ENCODE data around the gene DVL2.
"Not testable (repeated sequence)": the region's sequence is repeated elsewhere in the genome, so short reads cannot be mapped to it uniquely, and the experiment has no call there.

DVL2 gene

DNA sequence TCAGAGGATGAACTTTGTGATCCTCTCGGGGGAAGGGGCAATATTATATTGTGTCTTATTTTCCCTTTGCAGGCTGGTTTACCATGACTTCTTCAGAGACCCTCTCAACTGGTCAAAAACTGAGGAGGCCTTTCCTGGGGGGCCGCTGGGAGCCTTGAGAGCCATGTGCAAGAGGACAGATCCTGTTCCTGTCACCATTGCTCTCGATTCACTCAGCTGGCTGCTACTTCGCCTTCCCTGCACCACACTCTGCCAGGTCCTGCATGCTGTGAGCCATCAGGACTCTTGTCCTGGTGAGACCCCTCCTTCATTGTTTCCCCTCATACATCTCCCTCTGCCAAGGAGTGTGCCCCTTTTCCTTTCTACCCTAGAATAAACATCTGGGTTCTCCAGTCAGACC lies 20.2 kb upstream of the DVL2 start:
- DNase-seq, result no peak

DNA sequence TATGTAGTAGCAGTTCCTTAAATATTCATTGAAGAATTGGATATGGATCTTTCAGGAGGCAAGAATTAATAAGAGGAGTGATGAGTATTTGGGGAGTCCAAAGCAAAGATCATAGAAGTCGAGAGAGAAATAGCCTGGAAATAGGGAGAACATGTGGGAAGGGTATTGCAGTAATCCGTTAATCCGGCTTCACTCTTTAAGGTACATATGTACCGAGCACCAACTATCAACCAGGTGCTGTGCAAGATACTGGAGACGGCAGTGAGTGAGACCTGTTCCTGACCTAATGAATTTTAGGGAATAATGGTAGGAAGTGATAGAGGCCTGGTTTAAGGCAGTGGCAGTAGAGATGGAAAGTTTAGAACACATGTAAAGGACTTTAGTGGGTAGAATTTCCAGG lies 18.8 kb upstream of the DVL2 start:
- DNase-seq, result no peak

DNA sequence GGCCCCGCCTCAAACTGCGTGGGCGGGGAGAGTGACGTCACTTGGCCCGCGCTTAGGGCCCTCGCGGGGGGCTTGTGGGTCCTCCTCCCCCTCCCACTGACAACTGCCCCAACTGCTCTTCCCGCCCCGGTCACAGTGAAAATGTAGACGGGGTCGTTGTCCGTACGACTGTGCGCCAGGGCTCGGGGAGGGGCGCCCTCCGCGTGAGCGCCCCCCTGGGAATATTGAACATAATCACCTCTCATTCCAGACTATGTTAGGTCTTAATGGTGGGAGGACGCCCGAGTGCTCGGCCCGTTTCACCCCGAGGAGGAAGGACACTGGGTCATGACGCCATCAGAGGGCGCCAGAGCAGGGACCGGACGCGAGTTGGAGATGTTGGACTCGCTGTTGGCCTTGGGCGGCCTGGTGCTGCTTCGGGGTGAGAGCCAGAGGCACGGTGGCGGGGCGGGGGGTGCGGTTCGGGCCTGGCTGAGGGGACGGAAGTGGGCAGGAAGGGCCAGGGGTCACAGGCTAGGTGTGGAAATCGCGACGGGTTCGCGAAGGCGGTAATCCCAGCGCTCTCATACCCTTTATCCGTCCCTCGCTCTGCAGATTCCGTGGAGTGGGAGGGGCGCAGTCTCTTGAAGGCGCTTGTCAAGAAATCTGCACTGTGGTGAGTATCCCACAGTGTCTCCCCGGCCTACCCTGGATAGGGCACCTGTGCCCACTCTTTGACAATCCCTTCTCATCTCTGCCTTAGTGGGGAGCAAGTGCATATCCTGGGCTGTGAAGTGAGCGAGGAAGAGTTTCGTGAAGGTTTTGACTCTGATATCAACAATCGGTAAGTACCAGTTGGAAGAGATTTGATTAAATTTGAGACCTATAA lies 18.1 kb upstream of the DVL2 start, which contains the start of gene ELP5:
ELP5 (plus strand) TSS at position 40 of the 868 bp plus-strand sequence; CDS start at position 376, 336 bp downstream.
- DNase-seq, result peak; percentile 78 to 81

DNA sequence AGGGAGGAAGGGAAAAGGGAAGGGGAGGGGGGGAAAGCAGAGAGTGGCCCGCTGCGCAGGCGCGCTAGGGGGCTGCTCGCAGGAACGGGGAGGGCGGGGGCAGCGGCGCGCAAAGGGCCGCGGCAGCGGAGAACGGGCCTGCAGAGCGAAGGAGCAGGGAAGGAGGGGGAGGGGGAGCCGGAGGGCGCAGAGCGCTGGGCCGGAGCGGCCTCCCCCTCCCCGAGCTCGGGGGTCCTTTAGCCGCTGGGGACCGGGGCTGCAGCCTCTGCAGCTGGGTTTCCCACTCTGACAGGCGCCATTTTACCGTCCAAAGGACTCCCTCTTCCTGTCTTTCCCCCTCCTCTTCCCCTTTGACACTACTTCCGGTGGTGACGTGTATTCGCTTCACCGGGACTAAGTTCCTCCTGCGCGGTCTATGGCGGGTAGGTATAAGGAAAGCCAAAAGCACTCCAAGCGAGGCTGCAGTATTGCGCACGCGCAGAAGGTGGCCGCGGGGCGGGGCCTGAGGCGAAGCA lies 17.4 kb upstream of the DVL2 start, which contains the start of gene CTDNEP1:
CTDNEP1 (minus strand) TSS at position 74 of the 515 bp plus-strand sequence. CDS start 438 bp downstream, outside the sequence.
- peak; percentile 98 to 99 for DNase-seq

DNA sequence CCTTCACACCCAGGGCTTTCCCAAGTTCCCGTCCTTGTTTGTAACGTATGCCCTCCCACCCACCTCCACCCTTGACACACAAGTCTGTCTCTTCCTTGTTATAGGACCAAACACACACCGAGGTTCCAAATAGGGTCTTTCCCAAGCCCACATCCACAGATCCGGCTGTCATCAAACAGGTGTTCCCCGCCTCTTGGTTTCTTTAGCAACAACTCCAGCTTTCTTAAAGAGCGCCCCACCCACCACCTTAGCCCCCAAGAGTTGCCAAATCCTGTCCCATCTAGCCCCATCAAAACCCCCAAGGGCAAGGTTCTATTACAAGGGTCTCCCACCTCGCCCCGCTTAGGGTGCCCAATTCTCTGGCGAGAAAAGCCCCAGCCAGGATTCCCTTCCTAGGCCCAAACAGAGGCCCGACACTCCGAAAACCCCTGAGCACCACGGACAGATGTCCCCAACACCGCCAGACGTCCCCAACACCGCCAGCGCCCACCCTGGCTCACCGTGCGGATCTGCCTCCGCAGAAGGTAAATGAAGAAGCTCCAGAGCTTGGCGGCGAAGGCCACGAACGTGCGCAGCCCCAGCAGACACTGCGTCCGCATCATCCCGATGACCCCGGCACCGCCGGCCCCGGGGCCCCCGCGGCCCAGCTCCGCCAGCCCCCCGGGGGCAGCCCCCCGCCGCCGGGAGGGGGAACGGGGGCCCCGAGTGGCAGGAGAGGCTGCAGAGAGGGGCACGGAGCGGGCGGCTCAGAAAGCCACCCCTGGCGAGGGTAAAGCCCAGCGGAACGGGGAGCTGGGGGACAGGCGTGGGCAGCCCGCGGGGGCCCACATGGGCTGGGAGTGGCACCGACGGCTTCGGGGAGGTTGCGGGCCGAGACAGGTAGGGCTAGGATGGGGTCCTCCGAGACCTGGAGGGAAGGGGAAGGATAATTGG lies 16.6 kb upstream of the DVL2 start:
- no peak for DNase-seq

DNA sequence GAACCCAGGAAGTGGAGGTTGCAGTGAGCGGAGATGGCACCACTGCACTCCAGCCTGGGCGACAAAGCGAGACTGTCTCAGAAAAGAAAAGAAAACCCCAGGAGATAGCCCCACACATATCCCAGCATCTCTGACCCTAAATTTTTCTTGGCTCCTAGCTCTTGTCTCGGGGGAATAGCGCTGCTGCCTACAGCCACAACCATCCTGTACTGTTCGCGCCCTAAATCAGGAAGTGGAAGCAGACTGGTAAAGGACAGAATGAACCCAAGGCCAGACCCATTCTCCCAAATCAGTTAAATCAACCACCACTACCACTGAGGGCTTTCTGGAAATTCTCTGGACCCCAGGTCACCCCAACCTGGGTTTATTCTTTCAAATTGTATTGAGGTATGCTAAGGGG lies 15.5 kb upstream of the DVL2 start:
- DNase-seq, result no peak

DNA sequence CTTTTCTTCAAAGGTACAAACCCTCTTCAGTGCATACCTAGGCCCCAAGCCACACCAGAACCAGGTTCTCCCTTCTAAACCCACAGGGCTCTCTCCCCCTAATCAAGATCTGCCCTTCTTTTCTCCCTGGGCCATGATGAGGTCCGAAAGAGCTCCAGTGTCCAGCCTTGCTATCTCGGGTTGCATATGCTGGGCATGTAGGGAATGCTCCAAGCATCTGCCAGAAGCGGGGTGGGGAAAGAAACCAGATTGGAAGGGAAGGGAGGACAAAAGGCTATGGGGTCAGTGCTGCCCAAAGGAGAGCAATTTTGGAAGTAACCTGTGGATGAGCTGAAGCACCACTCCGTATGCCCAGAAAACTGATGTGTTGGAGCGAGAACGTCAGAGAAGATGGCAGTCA lies 14.9 kb upstream of the DVL2 start:
- no peak for DNase-seq

DNA sequence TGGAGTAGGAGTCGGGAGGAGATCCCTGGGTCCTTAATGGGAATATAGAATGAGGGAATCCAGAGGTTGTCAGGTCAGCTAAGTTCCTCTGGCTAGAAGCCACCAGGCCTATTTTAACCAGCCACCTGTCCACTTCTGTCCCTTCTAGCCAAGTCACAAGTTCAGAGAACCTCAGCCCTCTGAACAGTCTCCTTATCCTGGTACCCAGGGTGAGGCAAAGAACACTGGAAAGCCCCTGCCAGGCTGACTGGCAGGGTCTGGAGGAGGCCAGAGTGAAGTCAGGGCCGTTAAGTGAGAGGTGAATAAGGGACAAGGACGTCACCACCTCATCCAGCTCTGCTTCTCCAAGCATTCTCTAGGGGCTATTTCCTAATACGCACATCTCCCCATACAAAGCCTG lies 14.5 kb upstream of the DVL2 start:
- no peak for DNase-seq

DNA sequence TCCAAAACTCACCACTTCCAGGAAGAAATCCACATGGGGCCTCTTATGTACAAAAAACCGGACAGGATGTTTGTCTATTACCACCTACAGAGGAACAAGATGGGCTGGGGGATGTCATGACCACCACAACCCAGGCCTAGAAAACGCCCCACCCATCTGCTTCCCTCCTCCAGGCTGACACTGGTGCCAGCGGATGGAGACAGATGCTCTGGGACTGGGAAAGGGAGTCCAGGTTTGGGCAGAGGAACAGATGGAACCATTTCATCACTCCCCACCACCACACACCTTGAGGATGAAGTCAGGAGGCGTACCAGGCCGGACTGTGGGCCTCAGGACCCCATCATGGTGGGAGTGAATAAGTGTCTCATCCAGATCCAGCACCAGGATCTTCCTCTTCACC lies 12.5 kb upstream of the DVL2 start:
- DNase-seq, result no peak

DNA sequence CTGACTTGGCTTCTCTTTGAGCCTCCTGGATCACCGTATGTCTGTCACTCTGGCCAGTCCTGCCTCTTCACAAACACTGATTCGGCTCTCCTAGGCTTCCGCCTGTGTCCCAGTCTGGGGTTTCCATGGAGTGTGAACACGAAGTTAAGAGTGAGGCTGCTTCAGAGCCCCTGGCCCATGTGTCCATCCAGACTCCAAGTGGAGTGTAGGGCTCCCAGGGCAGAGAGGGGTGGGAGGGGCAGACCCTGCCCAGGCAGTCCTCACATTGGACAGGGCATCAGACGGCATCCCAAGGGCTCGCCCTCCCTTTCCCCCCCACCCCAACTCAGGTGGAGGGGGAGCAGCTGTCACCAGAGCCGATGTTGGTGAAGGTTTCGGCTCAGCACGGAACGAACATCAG lies 9.5 kb upstream of the DVL2 start:
- DNase-seq, result not testable (repeated sequence)

DNA sequence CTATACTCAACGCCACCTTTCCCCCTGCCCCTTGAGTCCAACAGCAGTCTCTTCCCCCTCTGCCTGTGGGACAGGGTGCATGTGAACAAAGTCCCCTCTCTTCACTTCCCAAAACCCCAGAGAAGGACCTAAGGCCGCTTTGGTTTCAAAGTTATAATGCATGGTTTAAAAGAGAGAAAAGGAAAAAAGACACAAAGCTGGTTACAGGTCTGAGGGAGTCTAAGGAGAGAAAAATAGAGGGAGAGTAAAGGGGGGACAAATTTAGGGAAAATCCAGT lies 9.1 kb upstream of the DVL2 start:
- no peak for DNase-seq

DNA sequence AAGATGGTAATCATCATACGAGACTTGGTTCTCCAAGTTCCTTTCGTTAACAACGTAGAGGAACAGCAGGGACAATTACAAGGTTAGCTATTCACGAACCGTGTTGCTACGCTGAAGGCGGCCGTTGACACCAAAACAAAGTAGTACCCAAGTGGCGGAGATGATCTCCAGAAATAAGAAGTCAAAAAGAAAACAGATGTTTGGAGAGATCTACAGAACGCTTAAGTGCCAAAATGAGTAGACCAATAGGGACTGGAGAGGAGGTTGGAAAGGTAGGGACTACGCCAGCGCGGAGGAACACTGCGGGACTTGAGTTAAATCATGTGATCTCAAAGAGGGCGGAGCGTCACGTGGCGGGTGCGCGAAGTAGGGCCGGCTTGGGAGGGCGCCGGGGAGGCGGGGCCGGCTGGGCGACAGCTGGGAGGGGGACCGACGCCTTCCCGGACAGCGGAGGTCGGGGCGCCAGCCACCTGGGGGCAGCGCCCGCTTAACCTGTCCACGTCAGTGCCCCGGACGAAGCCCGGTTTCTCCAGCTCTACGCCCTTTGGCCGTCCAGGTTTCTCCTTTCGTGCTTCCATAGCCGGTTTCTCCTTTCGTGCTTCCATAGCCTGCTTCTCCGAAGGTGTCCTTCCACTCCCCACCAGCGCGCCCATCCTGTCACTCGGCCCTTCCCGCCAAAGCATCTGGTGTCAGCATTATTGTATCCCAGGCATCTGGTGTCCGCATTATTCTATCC lies 8.6 kb upstream of the DVL2 start:
- DNase-seq, result peak; percentile 88 to 91

DNA sequence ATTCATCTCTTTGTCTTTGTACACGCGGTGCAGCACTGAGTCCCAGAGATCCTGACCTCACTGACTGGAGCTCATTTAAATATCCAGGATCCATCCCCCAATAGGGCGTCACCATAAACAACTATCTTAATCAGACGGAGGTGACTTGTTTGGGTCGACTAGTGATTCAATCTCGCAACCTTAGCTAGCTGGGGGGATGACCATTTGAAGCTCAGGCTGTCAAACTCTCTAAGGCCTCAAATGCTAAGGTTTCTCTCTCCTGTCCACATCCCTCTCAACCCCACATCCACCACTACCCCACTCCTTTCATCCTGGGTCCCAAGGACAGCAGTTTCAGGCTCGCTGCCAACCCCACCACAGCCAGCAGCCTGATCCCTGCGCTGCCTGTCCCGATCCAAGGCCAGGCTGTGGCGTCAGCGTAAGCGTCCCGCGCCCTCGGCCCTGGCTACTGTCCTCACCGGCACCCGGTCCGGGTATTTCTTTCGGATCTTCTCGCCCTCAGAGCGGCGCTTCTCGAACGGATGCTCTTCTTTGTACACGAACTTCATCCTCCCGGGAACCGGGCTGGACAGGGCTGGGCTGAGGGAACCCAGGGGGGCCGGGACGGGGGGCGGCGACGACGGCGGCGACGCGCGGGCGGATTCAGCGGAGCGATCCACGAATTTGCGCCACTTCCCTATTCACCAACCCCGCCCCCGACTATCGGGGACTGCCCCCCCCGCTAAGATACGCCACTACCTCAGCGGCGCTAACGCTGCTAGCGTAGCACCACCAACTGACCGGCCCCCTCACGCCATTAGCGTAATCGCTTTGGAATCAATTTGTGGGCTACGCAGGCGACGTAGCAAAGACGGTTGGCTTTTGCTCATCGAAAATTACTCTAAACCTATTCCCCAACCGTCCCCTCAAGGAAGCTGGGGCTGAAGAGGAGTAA lies 7.7 kb upstream of the DVL2 start, which contains the start of gene GABARAP:
GABARAP (minus strand) TSS at position 667 of the 934 bp plus-strand sequence; CDS start at position 548, 119 bp downstream.
- DNase-seq, result peak; percentile 89 to 92

DNA sequence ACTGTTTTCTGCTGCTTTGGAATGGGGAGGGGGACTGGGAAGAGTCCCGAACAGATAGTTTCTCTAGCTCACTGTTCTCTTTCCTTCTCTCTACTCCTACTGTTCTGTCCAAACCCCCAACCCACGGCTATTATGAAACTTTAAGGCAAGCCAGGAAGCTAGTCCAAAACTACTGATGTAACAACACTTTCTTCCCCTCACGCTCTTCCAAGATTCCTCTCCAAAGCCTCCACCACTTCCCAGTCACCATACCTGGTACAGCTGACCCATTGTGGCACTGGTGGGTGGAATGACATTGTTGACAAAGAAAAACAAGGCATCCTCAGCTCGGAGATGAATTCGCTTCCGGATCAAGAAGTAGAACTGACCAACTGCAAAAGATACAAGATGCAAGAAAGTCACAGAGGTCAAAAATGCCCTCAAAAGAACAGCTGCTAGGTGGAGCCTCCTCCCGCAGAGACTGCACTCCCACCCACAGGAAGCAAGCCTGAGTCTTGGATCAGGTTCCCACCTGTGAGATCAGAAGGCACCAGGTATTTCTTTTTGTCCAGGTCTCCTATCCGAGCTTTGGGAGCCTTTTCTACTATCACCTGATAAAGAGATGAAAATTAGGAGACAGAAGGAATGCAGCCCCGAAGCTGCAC lies 6.9 kb upstream of the DVL2 start:
- DNase-seq, result no peak

DNA sequence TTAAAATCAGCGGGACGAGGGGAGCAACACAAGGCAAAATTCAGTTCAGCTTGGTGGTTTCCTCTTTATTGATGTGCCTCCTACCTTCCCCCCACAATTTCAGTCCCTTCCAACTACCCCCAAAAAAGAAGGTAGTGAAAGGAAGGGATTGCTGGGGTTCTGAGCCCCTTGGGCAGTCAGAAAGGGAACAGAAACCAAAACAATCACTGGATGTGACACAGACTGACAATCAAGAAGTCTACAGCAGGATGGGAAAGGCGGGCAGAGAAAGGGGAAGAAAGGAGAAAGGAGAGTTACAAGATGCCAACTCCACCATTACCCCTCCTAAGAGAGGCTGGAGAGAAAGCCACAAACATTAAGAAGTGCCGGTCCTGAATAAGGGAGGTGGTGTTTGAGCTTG lies 6.1 kb upstream of the DVL2 start:
- no peak for DNase-seq

DNA sequence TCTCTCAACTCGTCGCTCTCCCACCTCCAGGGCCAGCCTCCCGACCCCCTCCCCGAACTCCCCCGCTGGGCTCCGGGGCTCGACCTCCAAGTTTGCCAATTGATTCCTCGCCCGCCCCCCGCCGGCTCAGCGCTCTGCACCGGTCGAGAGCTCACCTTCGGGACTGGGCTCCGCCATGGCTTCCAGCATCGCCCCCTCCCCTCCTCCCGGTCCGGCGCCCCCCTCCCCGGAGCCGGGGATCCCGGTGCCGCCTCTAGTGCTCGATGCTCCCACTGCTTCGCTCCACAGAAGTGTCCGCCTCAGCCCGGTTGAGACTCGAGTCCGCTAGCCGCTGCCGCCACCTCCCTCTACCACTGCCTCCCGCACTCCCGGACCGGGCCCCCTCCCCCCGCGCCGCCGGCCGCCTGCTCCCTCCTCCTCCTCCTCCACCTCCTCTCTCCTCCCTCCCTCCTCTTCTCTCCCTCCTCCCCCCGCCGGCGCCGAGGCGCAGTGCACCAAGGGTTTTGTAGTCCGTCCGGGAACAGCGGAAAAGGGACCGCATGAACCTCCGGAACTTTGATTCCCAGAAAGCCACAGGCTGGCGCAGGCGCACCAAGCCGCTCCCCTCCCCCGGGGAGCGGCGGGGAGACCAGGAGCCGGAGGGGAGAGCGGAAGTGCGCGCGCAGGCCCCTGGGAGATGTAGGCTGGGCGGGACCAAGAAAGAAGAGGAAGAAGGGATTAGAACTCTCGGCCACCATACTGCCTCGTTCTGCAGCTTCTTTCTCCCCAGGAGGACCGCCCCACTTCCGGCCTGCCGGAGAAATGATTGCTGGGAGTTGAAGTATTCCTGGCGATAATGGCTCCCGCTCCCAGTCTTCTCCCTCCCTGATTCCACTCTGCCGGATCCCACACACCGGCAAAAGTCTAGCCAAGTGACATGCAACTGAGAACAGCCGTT lies 5.0 kb upstream of the DVL2 start, which contains the start of gene PHF23:
PHF23 (minus strand) TSS at position 367 of the 937 bp plus-strand sequence; CDS start at position 189, 178 bp downstream.
- DNase-seq, result peak; percentile 95 to 99

DNA sequence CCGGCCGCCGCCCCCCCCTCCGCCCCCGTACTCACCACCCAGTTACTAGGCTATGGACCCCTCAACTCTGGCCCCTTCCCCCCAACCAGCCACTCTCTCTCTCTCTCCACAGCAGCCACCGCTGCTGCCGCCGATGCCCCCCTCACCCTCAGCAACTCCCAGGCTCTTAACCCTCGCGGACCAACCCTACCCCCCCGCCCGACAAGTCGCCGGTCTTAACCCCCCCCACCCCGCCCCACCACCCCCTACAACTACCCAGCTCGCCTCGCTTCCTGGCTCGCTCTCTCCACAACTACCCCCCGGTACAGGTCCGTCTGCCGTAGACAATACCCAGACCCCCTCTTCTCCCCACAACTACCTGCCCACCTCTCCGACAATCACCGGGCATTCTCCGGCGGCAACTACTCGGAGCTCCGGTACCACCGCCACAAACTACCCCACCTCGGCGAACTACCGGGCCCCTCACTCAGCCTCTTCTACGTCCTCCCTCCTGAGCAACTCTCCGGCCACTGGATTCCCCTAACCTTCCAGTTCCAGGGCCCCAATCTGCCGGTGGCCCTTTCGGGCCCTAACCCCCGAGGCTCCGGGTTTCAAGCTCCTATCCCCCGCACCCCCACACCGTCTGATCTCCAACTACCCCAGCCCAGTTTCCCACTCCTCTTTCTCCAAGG lies 4.2 kb upstream of the DVL2 start:
- no peak for DNase-seq

DNA sequence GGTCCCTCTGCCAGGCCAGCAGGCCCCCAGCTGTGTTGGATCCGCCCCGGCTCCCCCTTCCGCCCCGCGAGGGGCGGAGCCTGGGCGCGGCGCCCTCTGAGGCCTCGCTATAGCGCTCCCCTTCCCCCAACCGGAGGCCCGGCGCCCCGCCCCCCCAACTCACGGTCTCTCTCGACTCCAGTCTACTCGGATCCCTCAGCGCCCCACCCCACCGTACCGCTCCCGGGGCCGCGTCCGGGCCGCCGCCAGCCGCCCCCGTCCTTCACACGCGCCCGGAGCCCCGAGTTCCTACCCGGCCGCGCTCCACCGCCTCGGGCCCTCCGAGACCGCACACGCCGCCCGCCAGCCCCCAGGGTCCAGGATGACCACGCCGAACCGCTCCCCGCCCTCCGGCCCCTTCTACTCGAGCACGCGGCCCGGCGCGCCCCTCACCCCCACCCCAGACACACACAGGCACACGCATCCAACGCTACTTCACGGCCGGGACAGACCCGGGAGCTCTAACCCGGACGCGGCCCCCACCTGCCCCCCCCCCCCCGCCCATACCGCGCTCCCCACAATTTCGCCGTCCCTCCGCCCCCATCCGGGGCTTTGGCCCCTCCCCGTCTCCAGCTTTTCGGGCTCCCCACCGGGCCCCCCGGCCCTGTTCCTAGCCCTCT lies 3.6 kb upstream of the DVL2 start:
- DNase-seq, result peak; percentile 87 to 88
